AML-193 (cell line): ENCODE measurements around the gene ETV6.

Source experiments
- DNase-seq, 2 experiments: peaks; one replicate each; lab custom pipeline; 2025; lab: John Stamatoyannopoulos, UW

The ETV6 gene

DNA sequence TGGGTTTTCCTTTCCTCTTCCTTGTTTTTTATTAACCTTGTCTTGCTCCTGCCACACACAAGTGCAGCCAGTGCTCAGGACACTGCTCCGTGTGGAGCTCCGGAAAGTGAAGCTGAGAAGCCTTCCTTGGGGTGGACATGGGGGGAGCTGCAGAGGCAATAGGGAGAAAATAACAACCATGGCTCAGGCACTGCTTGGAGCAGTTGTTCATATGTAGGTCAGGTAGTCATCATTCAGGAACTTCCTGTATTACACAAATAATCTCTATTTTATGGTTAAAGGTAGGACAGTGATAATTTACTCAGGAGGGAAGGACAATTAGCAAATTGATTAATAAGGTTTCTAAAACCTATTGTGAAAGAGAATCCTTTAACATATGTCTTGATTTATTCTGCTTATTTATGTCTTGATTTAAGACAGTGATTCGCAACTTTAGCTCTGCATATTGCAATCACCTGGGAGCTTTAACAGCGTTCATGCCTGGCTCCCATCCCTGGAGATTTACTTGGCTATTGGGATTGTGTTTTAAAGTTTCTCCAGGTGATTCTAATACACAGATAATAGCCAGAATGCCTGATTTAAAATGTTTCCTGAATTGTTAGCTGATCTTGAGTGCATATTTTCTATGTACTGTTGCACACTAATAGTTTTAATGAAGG lies 92.1 kb downstream of the ETV6 start:
- DNase-seq: no peak

DNA sequence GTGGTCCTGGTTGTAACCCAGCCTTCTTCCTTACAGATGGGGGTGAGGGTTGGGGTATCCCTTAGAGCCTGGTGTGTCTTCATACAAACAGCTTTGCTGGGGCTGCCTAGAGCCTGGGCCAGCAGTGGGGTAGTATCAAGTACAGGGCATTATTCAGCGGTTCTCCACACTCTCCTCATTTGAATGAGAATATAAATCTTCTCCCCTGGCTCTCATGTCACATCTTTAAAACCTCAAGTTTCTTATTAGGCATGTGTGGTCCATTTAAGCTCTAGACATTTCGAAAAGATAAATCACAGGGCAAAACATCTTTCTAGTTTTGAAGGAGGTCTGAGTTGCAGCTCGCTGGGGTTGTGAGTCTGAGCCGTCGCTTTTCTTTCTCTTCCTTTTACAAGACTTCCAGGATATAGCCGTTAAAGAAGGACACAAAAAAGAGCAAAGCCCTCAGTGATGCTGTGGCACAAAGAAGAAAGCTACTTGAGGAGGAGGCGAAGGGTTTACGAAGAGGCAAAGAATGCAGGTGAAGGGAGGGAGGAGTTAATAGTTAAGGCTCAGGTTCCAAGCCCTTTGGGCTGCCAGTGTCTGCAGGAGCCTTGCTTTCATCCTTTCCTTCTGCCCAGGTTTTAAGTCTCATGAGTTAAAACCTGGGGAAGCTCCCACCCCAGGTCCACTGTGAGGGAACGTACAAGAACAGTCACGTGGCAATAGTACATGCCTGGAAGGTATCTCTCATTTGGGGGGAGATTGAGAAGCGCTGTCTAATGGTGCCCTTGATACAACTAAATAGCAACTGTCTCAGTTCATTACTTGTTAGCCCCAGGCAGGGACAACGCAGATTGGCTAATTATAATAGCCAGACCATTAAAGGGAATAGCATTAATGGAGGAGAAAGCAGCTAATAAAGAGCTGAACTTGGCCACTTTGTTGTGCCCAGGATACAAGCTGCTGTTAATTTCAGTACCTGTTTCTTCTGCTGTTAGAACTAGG lies 94.2 kb downstream of the ETV6 start:
- DNase-seq: no peak

- DNase-seq: no peak
Measured at GRCh38 chr12:11744410-11744801, 94.9 kb downstream of the ETV6 start.

GRCh38 chr12:11745113-11745512 lies 95.6 kb downstream of the ETV6 start:
- DNase-seq: no peak

DNA sequence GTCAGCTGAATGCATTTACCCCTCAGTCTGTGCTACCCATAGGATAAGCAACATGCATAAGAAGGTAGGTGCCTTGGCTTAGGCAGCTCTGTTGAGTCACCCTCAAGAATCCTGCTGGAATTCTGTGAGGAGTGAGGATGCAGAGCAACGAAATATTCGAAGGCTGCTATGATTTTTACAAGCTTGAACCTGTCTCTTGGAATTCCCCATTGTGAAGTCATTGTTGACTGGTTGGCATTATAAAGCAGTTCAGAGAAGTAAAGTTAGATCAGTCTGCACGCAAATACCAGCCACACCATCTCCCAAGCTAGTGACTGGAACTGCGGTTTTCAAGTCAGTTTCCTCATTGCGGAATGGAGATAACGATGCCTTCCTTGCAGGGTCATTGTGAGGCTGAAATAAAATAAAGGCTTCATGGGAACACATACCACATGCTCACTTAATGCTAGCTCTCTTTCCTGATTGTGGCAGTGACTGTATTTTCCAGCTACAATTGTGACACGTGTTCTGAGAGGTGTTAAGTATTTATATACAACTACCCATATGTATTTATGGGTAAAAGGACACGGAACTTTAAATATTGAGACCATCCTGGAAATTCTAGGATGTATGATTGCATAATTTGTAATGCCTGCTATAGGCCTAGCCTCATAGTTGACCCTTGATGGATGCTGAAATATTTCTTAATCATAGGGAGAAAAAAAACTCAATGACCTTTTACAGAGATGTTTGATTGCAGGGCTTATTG lies 96.7 kb downstream of the ETV6 start:
- peak; percentile 93 to 94 for DNase-seq

DNA sequence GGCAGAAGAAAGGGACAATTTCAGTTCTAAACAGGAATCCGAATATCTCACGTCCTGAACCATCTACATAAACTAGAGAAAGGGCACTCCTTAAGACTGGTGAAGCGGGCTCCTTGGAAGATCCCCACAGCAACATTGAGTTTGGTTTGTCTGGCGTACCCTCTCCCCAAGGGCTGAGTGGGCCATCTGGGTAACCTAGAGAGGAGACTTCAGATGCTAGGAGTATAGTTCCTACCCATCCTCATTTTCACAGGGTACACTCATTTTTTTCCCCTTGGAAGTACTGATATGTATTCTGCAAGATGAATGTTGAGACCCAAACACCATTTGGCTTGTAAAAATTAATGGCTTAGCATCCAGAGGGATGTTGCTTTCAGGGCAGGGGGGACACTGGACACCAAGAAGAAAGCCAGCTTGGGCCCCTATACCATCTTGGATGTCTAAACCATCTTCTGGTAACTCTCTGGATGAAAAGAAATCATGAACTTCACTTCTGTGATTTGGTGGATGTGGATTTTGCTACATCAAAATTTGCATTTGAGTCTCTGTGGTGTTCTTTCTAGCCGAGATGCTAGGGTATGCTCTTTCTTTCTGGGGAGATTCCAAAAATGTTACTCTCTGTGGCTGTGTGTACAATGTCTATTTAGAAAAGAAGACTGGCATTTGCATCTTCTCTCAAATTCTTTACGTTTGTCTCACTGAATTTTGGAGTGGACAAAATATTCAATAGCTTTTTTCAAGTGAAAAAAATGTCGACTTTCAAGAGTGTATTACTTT lies 97.7 kb downstream of the ETV6 start:
- no peak for DNase-seq

DNA sequence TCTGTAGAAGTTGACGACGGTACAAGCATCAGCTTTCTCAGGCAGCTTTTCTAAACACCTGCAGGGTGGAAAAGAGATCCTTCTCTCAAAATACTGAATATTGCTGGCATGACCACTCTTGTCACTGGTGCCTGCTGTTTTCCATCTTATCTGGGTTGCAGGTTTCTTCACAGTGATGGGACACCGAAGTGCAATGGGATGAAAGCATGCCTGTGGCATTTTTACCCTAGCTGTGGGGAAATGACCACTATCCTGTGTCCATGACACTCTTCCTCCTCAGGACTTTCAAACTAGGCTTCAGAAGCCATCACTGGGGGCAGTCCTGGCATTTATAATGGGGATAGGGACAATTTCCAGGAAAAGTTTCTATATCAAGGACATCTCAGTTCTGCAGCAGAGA lies 98.5 kb downstream of the ETV6 start:
- no peak for DNase-seq

DNA sequence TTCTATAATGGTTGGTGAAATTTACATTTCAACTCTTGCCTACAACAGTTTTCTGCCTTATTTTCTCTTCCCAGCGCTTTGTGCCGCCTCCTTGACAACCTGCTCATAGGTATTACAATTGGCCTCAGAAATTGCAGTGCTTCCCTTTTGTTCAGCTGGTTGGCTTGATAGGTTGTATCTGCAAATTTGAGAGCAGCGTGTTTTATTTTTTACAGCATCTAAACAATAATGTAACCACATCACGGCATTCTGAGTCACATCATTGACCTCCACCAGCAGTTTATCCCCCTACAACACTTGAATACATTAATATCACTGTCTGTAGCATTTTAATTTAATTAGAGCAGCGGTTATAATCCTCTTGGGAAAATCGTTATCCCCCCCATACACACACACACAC lies 99.4 kb downstream of the ETV6 start:
- DNase-seq: no peak

- DNase-seq: no peak
Measured at GRCh38 chr12:11749943-11750690, 100.6 kb downstream of the ETV6 start.

DNA sequence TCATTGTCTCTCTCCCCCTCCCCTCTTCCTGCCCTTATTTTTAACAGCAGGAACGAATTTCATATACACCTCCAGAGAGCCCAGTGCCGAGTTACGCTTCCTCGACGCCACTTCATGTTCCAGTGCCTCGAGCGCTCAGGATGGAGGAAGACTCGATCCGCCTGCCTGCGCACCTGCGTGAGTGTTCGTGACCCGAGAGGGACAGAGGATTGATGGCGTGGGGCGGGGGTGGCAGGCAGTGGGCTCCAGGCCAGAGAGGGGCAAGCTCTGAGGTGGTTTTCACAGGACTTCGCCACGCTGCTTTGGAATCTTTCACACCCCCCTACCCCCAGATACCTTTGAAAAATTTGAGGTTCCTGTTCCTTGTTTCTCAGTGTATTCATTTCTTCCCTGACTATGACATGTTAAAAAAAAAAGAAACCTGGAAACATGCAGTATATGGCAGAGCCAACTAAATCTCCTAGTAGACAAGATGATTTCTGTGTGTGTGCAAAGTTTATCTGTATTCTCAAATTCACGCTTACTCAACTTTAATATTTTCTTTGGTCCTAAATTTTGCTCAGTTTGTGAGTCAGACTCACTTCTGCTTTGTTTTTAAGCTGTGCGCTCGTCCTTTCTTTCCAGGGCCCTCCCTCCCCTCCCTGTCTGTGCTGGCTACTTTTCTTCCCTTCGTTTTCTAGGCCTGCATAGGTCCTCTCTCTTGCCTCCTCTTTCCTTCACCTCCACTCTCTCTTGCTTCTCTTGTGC lies 103.1 kb downstream of the ETV6 start:
- DNase-seq: no peak

- no peak for DNase-seq
Measured at GRCh38 chr12:11753150-11753499, 103.7 kb downstream of the ETV6 start.

GRCh38 chr12:11753826-11754225 lies 104.4 kb downstream of the ETV6 start:
- no peak for DNase-seq

GRCh38 chr12:11754256-11754655 lies 104.8 kb downstream of the ETV6 start:
- no peak for DNase-seq

GRCh38 chr12:11755302-11755930 lies 105.9 kb downstream of the ETV6 start:
- DNase-seq: no peak

DNA sequence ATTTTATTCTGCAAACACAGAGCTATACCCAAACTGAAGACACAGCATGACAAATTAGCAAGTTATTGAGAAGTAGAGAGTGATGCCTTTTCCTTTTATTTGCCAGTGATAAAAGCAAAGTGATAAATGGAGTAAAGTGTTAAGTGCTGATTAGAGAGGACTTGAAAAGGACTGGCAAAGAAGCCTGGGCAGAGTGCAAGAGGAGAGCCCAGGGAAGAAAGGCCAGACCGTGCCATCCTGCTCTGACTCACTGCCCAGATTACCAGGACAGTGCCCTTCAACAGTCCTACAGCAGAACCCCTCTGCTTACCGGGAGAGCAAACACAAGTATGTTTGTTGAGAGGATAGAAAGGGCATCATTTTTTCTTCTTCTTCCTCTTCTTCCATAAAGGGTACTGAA lies 106.5 kb downstream of the ETV6 start:
- DNase-seq: no peak

DNA sequence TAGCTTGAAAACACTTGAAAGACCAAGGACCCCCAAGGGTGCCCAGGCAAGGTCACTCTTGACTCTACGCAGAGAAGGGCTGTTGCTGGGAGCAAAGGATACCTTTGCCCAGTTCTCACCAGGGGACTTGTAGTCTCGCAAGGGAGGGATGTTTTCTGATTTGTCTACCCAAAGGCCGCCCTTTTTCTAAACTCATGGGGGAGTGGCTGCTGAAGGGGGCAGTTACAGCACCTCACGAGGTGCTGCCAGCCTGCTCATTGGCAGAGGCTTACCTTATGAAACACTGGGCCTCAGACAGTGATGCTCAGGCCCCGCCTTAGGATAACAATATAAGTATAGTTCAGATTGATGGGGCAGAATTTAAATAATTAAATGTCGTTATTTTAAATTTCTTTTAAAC lies 107.0 kb downstream of the ETV6 start:
- no peak for DNase-seq

DNA sequence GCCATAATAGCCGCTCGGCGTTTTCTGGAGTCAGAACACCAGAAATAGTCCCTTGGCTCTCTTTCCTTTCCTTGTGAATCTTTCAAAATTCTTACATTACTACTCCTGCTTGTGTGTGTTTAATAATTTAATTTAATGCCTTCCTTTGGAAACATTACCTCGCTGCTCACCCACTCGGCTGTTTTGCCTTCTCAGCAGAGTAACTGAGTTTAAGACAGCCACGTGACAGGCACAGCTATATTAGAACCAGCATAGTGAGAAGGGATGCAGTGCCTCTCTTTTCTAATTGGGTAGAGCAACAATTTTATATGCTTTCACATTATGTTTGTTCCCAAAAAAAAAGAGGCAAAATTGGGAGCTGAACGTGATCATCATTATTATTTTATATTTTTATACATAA lies 107.6 kb downstream of the ETV6 start:
- no peak for DNase-seq

DNA sequence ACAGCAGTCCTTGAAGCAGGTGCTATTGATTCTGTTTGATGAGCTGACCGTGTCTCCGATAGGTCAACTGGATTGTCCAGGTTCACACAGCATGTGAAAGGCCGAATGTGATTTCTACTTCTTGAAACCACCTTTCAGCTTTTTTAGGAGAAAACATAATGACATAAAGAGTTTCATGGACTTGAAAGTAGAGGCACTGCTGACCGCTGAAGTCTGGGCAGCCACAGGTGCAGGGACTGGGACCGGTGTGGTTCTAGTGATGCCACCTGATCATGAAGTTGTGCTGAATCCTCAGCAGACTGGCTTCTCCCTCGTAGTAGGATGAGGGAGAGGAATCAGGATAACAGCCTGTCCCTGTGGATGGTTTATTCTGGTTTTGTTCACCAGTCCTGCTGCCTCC lies 108.1 kb downstream of the ETV6 start:
- DNase-seq: no peak

- no peak for DNase-seq
Measured at GRCh38 chr12:11758087-11758486, 108.6 kb downstream of the ETV6 start.
